Measurements from ENCODE around the gene SH3RF3. TPM values are rescaled to one million over a fixed set of nuclear protein-coding genes. Genes with fewer than 3 reads are reported as not detected.

SH3RF3 gene
- total and polyA plus RNA-seq, 2 of the 13 experiments (the other 11 are each of a cell fraction or from before 2014, with no cell fraction given): 0.04 TPM; not detected in 1

- no peak for TF ChIP-seq ZNF44 (CRISPR knock-in tag; IDR thresholded peaks at IDR 0.05)
- no peak for TF ChIP-seq NCOA1 (CRISPR knock-in tag; IDR thresholded peaks at IDR 0.05)
- no peak for TF ChIP-seq BRD4 (CRISPR knock-in tag; IDR thresholded peaks at IDR 0.05)
- no peak for TF ChIP-seq ZFY (CRISPR knock-in tag; IDR thresholded peaks at IDR 0.05)
These were observed 143.5 kb downstream of the SH3RF3 start (continued) for GRCh38 chr2:109272461-109272860.

DNA sequence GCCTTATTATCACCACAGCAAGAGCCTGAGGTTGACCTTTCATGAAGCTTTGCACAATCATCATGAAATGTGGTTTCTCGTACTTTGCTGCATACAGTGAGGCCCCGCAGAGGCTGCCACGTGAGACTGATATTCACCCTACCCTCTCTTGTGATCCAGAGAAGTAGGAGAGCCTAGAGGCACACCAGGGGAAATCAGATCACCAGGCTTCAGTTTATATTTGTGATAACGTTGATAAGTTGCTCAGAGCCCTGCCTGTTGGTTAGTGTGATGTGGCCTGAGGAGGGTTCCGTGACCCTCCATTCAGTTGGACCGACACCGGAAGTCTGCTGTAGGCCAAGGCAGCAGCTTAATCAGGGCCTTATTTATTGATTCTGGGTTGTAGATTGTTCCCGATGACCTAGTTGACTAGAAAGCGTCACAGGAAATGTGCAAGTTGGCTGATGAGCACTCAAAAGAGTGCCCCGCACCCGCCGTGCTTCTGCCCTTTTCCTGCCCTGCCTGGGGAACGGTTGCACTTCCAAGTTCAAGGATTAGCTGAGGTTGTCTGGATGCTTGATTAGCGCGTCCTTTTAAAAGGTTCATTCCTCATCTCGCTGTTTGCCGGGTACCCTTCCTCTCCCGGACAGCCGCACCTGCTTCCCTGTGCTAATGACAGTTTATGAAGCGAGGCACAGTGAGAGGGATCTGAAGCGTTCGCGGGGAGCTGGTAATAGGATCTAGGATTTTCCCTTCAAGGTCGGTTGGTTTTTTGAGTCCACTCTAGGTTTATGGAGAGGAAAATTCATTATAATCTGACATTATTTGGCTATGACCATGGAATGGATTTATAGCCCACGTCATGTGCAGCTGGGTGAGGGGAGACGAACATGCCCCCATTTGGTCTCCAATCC is 146.4 kb downstream of the SH3RF3 start:
- no peak overlapping the region for H3K9ac ChIP-seq (ENCODE audit: insufficient read depth, low read depth, low read length)
- H3K27me3 ChIP-seq (ENCODE audit: control insufficient read depth in 1 of 2, insufficient read depth in 2 of 2, low read length in 2 of 2): peaks cover 0 to under 1% of the 10 kb centered on the region in 2 experiments; a peak in 2 of 5 replicates
- H4K20me1 ChIP-seq (ENCODE audit: insufficient read depth, low read length): no peaks in the 10 kb centered on the region
- BruUV-seq (replicated peaks): no TSS peak
- in situ Hi-C loops (cut with HindIII; ENCODE audit: extremely low pct_ligation_motif_present, low pct_unique_long_range_greater_than_20kb) (no loop called here), intact Hi-C loops (cut with micrococcal nuclease; ENCODE audit: unreplicated experiment) (no loop called here)
- no peaks in the 10 kb centered on the region for H3K36me3 ChIP-seq (replicated peaks in 1 of 2; ENCODE audit: control insufficient read depth in 1 of 2, insufficient read depth in 2 of 2, low read length in 2 of 2)
- H3K9me3 ChIP-seq (ENCODE audit: low read length): no peaks in the 10 kb centered on the region
- ATAC-seq (no peak), DNase-seq (ENCODE audit: low spot score) (no peak), FAIRE-seq (no peak)
- ChIA-PET CTCF (ENCODE audit: low intra/inter-chr PET ratio, low total read pairs) (no interaction called here), POLR2A (no interaction called here)
- no peak overlapping the region for H3K4me3 ChIP-seq (replicated peaks in 1 of 3; ENCODE audit: insufficient read depth in 1 of 3, low read depth in 2 of 3, low read length in 3 of 3)
- WGBS (ENCODE audit: low lambda C conversion rate): 69% methylated on average over 26 of the region's 26 CpGs
- TF ChIP-seq SIN3B (IDR thresholded peaks at IDR 0.05; ENCODE audit: low read length) (no peak), POLR2A (IDR thresholded peaks at IDR 0.05; ENCODE audit: insufficient read depth in 1 of 2, low read depth in 2 of 2, low read length in 2 of 2) (no peak), ZFP1 (CRISPR knock-in tag; IDR thresholded peaks at IDR 0.05) (no peak), IRF1 (CRISPR knock-in tag; IDR thresholded peaks at IDR 0.05; ENCODE audit: low read depth) (no peak), SOX6 (IDR thresholded peaks at IDR 0.05) (no peak), SOX6 (CRISPR knock-in tag; IDR thresholded peaks at IDR 0.05) (no peak), SKIL (CRISPR knock-in tag; IDR thresholded peaks at IDR 0.05; ENCODE audit: borderline replicate concordance) (no peak), HMGA1 (CRISPR knock-in tag; conservative IDR thresholded peaks at IDR 0.05) (no peak)
- TF ChIP-seq, protein P1, sequence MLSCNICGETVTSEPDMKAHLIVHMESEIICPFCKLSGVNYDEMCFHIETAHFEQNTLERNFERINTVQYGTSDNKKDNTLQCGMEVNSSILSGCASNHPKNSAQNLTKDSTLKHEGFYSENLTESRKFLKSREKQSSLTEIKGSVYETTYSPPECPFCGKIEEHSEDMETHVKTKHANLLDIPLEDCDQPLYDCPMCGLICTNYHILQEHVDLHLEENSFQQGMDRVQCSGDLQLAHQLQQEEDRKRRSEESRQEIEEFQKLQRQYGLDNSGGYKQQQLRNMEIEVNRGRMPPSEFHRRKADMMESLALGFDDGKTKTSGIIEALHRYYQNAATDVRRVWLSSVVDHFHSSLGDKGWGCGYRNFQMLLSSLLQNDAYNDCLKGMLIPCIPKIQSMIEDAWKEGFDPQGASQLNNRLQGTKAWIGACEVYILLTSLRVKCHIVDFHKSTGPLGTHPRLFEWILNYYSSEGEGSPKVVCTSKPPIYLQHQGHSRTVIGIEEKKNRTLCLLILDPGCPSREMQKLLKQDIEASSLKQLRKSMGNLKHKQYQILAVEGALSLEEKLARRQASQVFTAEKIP (CRISPR knock-in tag; IDR thresholded peaks at IDR 0.05; ENCODE audit: borderline replicate concordance): no peak
- no peak overlapping the region for H3K4me2 ChIP-seq (ENCODE audit: low read depth, low read length)
- H3K27ac ChIP-seq (ENCODE audit: extremely low read length, insufficient read depth, low read length): no peak overlapping the region
- no peak overlapping the region for H2AFZ ChIP-seq (ENCODE audit: low read length)
- no peaks in the 10 kb centered on the region for H3K79me2 ChIP-seq (ENCODE audit: insufficient read depth, low read length)
- no peaks in the 10 kb centered on the region for H3K4me1 ChIP-seq (ENCODE audit: insufficient read depth, low read length)
